GM21825 (cell line): ENCODE measurements around the gene PYGB.

Experiments
- ATAC-seq: cut with Tn5 transposase; IDR thresholded peaks from one replicate; pipeline ENCODE4 v1.9.1; 2021; ENCODE audit warnings: mild to moderate bottlenecking, moderate library complexity; ENCODE audit not compliant: unreplicated experiment

The PYGB gene

DNA sequence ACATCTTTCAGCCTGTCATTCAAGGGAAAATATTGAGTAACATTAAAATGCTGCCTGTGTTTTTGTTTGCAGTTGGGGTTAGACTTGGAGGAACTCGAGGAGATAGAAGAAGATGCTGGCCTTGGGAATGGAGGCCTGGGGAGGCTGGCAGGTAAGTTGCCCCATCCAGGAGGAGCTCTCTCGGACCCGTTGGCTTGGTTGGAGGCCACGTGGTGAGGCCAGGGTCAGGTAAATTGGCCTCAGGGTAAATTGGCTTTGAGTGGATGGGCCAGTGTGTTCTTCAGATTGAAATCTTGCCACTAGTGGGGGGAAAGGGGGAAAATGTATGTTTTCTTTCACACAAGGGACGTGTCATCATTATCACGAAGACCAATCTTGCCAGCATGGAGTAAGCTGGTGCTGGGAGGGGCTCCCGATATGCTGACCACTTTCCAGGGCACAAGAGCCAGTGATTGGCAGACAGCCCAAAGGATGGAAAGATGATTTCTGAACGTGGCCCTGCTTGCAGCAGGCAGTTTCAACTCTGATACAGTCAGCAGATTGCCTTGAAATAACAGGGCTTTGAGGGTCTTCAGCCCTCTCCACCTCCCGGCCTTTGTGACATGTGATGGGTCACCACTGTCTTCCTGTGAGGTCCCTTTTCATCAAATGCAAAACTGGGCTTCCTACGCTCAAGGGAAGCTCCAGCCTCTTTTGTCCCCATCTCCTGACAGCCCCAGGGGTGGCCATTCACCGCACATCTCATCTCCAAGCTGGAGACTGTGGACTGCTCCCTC is 21.4 kb downstream of the PYGB start:
- ATAC-seq: no peak

DNA sequence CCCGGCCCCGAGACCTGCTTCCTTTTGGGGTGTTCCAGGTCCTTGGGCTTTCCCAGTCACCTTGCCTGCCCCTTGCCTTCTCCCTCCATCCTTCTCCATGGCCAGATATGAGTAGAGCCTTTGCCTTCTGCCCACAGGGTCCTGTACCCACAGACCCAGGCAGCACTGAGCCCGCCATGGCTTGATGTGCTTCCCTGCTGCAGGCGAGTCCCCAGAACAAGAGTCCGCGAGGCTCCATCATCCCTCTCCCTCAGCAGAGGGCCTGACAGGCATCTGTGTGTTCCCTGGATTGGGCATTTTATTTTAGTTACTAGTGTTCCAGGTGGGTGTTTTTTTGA is 21.9 kb downstream of the PYGB start:
- ATAC-seq: no peak

DNA sequence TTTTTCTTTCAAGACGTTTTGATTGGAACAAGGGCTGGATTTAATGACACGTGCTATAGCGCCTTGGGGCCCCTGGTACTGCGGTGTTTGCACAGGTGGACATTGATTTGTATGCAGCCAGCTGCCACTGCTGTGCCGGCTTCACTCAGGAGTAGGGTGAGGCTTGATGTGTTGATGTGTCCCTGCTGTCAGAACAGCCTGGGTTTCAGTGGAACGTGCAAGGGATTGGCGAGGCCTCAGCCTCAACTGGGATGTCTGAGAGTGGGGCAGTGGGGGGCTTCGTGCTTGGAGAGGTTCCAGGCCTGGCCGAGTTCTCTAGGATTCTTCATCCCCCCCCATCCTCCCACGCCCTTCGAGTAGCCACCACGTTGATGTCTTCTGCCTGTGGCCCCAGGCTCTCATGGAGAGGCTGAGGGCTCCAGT is 23.0 kb downstream of the PYGB start:
- ATAC-seq: no peak

DNA sequence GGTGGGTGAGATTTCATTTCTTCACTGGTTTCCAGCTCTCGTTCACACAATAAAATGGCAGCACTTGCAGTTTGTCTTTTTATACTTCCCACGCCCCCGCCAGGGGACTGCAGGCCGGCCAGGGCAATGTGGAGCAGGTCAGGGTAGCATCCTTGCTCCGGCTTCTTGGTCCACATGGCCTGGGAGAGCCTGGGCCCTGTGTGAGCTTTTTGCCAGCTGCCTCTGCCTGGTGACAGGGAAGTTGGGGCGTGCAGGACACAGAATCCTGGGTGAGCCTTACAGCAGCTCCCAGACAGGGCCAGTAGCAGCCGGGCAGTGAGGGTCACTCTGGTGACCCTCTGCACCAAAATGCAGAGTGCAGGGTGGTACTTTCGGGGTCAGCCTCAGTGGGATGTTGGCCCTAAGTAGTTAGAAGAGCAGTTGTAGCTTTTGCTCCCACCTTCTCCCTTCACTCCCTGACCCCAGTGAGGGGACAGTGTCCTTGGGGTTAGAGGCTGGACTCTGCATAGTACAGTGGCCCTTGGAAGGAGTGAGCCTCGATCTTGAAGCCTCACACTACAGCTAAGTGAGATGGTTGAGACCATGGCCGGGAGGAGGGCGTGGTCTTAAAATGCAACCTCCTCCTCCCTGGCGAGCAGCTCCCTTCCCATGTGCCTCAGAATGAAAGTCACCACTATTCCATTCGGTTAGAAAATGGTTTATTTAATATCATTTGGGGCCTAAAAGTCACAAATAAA is 23.8 kb downstream of the PYGB start:
- ATAC-seq: no peak

DNA sequence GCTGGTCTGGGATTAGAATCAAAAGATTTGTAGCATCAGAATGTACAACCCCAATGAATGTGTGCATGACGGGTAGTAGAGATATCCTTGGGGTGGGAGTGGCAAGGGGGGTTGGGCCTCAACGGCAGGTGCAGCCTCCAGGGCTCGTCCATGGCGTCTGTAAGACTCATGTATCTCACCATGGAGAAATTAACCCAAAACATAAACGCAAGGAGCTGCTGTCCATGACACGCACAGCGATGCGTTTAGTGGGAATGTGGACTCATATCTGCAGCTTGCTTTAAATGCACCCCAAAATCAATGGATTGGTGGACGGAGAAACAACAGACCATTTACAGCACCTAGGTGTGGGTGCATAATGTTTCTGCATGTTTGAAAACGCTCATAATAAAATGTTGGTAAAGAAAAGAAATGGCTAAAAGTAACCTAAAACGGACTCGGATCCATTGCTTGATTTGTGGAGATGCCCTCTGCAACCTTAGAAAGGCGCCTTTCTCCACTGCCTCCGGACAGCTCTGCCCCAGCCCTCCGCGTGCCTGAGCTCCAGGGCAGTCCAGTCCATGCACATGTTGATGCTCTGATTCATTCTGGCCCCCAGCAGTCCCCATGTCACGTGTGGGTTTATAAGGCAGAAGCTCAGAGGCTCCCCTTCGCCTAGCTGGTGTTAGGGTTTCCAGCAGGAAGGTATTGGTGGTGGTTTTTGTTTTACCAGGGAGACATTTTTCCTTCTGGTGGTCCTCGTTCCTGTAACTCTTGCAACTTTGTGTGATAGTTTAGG is 24.5 kb downstream of the PYGB start:
- no peak for ATAC-seq

DNA sequence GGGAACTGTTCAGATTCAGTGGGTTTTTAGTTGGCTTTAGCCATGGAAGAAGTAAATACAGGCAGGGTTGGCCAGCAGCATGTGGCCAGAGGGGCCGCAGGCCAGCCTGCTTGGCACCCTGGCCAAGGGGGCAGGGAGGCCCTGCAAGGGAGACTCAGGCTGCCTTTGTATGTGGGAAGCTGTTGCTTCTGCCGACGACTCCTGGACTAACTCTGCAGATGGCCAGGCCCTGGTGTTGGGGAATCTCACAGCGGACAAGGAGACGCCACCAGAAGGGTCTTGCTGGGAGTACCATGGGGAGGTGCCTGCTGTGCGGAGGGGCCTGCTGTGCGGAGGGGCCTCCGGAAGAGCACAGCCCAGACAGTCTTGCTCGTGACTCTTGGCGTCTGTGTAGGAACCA is 25.2 kb downstream of the PYGB start:
- no peak for ATAC-seq

DNA sequence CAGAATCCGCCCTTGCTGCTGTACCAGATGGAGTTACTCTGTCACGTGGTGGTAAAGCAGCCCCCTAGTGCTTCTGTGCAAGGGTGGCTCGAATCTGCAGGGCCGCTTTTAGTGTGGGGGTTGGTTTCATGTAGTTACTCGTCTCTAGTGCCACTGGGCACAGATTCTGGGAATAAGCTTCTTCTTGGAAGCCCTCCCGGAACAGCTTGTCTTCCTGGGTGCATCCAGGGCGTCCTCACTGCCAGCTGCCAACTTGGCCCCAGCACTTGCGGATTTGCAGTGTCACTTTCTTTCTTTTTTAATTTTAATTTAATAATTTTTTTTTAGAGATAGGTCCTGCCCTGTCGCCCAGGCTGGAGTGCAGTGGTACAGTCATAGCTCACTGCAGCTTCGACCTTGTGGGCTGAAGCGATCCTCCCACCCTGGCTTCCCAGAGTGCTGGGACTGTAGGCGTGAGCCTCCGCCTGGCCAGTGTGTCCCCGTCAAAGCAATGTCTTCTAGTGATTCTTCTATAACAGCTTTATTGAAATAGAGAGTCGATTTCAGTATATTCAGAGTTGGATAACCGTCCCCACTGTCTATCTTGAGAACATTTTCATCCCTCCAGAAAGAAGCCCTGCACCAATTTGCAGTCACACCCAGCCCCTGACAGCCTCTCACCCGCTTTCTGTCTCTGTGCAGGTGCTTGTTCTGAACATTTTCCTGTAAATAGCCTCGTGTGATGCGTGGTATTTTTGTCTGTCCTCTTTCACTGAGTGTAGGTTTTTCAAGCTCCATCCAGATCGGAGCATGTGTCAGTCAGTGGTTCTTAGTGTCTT is 25.9 kb downstream of the PYGB start:
- ATAC-seq: no peak

DNA sequence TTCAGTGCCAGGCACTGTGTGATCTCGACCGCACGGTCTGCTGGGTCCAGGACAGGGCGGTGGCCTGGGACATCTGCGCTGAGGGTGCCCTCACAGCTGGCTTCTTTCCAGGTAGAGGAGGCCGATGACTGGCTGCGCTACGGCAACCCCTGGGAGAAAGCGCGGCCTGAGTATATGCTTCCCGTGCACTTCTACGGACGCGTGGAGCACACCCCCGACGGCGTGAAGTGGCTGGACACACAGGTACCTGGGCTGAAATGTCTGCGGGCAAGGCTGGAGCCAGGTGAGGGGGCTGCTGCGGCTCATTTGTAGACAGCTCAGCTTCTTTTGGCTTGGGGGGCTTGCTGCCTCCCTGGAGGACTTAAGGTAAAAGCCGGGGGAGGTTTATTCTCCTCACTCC is 26.6 kb downstream of the PYGB start:
- ATAC-seq: no peak

DNA sequence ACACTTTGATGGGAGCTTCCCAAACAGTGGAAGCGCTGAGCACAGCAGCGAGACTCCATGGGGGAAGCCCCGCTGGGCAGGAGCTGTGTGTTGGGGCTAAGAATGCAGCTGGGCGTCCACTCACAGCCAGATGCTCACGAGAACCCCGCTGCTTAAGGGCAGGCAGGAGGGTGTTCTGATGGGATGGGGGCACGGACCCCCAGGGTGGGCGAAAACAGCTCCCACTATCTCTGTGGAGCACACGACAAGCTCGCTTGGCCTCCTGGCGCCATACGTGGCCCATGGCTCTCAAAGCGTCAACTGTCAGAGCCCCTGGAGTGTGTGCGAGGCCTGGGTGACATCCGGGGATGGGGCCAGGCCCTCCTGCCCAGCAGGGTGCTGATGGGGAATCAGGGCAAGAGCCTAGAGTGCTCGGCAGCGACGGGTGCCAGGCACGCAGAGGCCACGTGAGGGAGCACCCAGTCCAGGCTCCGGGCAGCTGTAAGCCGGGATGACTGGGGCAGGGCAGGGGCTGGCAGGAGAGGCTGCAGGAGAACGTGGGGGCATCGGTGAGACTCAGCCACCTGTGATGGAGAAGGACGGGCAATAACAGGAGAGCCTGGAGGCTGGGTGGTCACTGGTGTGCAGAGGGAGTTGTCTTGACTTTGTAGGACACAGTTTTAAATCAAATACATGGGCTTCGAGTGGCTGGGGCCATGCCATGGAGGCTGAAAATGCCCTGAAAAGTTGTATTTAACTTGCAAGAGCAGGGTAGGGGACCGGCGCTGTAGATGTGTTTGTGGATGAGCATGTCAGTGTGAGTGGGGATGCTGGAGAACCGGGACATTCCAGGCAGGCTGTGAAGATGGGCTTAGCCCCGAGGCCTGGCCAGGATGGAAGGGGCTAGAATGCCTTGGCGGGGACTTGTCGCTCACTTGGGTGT is 27.3 kb downstream of the PYGB start:
- no peak for ATAC-seq

DNA sequence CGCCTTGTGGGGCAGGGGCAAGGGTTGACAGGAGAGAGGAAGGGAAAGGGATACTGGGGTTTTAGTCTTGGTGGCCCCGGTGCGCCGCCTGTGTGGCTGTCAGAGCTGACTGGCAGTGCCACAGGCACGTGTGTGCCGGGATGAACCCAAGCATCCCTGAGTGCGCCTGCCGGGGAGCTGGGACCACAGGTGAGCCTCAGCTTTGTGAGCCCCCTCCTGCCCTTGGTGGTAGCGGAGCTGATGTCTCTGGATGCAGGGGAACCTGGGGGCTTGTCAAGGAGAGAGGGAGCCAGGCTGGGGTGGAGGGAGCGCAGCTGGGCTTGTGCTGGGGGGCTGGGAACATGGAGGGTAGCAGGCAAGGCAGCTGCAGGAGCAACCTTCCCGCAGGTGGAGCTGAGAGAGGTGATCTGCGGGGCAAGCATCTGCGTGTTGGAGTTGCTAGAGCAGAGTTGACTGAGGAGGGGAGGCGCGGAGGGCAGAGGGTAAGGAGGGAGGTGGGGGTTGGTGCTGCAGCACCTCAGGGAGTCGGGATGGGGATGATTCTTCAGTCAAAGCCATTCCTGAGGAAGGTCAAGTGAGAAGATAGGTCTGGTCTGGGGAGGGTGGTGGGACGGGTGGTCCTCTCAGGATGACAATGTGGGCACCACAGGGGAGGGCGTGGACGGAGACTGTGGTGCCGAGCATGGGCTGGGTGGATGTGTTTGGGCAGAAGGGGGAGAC is 28.1 kb downstream of the PYGB start:
- no peak for ATAC-seq

DNA sequence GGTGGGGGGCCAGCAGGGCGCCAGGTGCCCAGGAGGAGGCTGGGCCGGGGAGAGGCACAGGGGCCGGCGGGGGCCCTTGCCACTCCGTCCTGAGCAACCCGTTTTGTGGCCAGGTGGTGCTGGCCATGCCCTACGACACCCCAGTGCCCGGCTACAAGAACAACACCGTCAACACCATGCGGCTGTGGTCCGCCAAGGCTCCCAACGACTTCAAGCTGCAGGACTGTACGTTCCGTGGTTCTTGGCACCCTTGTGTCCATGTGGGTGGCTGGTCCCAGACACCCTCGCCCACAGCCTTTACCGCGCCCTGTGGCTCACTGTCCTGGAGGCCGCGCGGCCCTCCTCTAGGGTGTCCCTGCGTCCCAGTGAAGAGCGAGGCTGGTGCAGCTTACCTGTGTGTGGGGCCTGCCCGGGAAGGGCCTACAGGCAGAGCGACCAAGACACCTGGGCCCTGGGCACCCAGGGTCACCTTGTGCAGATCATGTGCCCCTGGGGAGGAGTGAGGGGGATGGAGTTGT is 28.7 kb downstream of the PYGB start:
- no peak for ATAC-seq

DNA sequence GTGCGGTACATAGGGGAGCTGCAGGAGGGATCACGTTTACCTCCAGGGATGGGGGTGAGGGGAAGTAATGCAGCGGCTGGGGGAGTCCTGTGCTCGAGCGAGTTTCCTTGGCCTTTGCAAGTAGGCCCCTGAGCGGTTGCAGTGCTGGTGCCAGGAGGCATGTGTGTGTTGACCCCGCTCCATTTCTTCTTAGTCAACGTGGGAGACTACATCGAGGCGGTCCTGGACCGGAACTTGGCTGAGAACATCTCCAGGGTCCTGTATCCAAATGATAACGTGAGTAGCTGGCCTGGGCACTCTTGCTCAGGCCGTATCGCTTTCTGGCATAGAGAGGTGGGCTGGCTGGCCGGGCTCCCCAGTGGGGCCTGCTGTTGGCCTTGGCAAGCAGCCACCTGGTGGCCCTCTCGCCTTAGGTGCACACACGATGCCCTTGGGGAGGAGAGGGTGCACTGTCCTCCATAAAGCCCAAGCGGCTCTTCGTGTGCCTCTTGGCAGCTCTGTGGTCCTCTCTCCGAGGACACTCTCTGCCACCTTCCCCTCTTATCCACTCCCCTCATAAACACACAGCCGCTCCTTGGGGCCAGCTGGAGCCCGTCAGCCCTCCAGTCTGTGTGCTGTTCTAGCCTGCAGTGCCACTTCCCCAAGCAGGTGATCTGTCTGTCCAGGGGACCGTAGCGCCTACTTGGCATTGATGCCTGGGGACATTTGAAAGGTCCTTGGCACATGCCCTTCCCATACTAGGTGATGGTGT is 29.3 kb downstream of the PYGB start:
- no peak for ATAC-seq

DNA sequence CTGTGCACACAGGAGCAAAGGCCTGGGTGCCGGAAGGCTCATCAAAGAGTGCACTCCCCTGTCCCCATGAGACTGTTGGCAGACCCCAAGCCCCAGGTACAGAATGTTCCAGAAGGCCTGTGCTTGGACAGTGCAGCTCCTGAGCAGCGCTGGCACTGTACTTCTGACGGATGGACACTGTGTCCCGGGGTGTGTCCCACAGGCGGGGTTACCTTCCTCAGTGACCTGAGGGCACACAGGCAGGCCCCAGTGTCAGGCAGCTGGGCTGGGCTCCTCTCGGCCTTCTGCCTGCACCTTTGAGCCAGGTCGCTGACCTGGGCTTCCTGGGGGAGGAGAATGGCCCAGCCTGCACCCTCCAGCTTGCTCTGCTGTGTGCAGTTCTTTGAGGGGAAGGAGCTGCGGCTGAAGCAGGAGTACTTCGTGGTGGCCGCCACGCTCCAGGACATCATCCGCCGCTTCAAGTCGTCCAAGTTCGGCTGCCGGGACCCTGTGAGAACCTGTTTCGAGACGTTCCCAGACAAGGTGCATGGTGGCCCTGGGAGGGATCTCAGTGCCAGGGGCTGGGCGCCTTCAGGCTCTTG is 30.1 kb downstream of the PYGB start:
- no peak for ATAC-seq

DNA sequence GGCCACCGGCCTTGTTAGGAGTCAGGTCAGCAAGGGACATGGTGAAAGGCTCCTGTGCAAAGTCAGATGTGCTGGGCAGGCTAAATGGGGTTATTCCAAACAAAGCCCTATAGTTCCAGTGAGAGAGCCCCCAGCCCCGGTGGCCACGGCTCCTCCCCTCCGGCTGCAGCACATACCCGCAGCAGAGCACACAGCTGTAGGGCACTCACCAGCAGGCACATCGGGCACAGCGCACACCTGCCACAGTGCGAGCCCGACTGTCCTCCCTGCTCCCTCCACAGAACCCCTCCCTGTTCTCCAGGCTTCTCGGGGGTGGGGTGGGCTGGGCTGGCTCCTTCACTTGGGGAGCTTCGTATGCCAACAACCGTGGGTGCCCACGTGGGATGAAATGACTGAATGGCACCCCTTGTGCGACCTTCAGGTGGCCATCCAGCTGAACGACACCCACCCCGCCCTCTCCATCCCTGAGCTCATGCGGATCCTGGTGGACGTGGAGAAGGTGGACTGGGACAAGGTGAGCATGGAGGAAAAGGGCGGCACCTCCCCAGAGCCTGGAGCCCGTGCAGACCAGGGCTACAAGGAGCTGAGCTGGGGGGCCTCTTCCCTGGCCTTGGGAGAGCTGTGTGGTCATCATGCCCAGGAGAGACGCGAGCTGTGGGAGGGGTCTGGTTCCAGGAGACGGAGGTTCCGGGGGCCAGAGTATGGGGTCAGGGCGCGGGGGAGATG is 30.9 kb downstream of the PYGB start:
- no peak for ATAC-seq

DNA sequence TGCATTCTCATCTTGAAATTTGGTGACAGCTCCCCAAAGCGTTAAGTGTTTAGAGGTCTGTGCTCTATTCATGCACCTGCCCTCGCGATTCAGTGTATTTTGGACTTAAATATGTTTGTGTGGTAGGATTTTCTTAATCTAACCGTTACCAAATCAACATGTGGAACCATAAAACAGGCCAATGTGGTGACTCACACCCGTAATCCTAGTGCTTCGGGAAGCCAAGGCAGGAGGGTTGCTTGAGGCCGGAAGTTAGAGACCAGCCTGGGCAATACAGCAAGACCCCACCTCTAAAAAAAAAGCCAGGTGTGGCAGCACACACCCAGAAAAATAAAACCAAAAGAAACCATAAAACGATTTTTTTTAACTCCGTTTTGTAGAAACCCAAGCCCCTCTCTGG is 31.5 kb downstream of the PYGB start:
- ATAC-seq: no peak

DNA sequence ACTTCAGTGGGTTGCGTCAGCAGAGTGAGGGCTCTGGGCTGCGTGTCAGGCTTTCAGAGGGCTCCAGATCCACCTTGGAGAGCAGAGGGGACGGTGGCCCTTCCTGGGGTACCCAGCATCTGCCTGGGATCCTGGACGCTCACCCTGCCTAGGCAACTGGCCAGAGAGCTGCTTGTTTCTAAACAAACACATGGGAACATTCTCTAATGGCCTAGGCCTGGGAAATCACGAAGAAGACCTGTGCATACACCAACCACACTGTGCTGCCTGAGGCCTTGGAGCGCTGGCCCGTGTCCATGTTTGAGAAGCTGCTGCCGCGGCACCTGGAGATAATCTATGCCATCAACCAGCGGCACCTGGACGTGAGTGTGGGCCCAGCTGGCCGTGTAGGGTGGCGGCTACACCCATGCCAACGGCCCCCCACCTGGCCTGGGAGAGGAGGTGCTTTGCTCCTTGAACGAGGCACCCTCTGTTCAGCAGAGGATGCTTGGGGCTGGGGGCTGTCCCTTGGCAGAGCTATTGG is 32.2 kb downstream of the PYGB start:
- no peak for ATAC-seq
